Spinal cord (tissue), 10 donors: ENCODE results near the gene AK4. TPM values are rescaled to one million over a fixed set of nuclear protein-coding genes. Genes with fewer than 3 reads are reported as not detected.
A peak's percentile ranks its signal among the peaks of the same experiment; 100 is the strongest.

Experiments used
- DNase-seq, 6 donors: peaks; one replicate each; pipeline versions ENCODE4 v3.0.0 to v3.0.0-alpha.2; 2013 to 2015; ENCODE audit warnings: low spot score in 6 of 6, low read depth in 4 of 6
- H3K27ac ChIP-seq: one replicate; pipeline ENCODE4 v1.5.1; 2013; ENCODE audit warnings: low read depth, low read length, control low read depth
- H3K27me3 ChIP-seq: one replicate; pipeline ENCODE4 v1.6.1; 2013; ENCODE audit warnings: low read length; ENCODE audit not compliant: control insufficient read depth, insufficient read depth
- H3K36me3 ChIP-seq: one replicate; pipeline ENCODE4 v1.6.1; 2013; ENCODE audit warnings: low read length; ENCODE audit not compliant: control insufficient read depth, insufficient read depth
- H3K4me1 ChIP-seq: one replicate; pipeline ENCODE4 v1.6.1; 2013; ENCODE audit warnings: low read length; ENCODE audit not compliant: control insufficient read depth, insufficient read depth
- H3K4me3 ChIP-seq: one replicate; pipeline ENCODE4 v1.5.1; 2013; ENCODE audit warnings: low read depth, low read length, control low read depth
- H3K9me3 ChIP-seq: one replicate; pipeline ENCODE4 v1.6.1; 2013; ENCODE audit warnings: low read length; ENCODE audit not compliant: control insufficient read depth, insufficient read depth
- WGBS: methylation state at CpG from one replicate; pipeline ENCODE4 v1.1.5; 2013; ENCODE audit warnings: missing lambda C conversion rate; ENCODE audit not compliant: insufficient coverage; 5-methylcytosine and 5-hydroxymethylcytosine counted together
- polyA plus RNA-seq, 2 donors: library from polyadenylated mRNA; unstranded; fragments of 120-200 nt; gene quantifications; one replicate each; pipeline ENCODE4 v1.2.1, GENCODE V29; 2013; ENCODE audit not compliant: insufficient read length in 2 of 2
- total RNA-seq, 2 donors: library from RNA; depleted of rRNA in 1 of 2; stranded (reverse); fragments of 120-200 nt in 1 of 2; fragments of >200 nt in 1 of 2; gene quantifications; one replicate each; pipeline versions ENCODE4 v1.2.3 to v1.2.4, GENCODE V29; 2013 to 2014
- donor health status: healthy.

AK4 gene
- total and polyA plus RNA-seq, 4 donors: 19.2 to 36.2 (median 26.5) TPM

GRCh38 chr1:65206836-65207235 is 58.8 kb downstream of the AK4 start:
- no peak overlapping the region for H3K27ac ChIP-seq
- WGBS: no CpG with 5 or more reads among the region's 2 CpGs
- no peaks in the 10 kb centered on the region for H3K27me3 ChIP-seq

DNA sequence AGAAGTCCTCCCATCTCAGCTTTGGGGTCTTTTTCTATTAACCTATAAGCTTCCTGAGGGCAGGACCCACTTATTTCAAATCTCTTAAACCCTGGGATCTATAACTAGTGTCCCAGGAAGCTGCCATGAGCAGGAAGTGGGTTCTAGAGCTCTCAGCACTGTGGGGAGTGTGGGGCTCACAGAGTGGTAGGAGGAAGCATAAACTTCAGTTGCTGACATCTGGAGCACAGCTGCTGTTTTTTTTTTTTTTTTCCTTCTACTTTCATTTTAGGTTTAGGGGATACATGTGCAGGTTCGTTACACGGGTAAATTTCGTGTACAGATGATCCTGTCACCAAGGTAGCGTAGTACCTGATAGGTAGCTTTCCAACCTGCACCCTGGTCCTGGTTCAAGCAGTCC is 59.3 kb downstream of the AK4 start:
- Histone ChIP-seq H3K4me1 (peaks cover 4% of the 10 kb centered on the region), H3K9me3 (no peaks in the 10 kb centered on the region), H3K36me3 (no peaks in the 10 kb centered on the region), H3K27ac (no peak overlapping the region), H3K4me3 (no peak overlapping the region), H3K27me3 (no peaks in the 10 kb centered on the region)
- DNase-seq: no peak
- 85% methylated on average over 4 of the region's 4 CpGs for WGBS

More at GRCh38 chr1:65206836-65207235, 58.8 kb downstream of the AK4 start:
- Histone ChIP-seq H3K4me1 (peaks cover 4% of the 10 kb centered on the region), H3K9me3 (no peaks in the 10 kb centered on the region), H3K36me3 (no peaks in the 10 kb centered on the region), H3K4me3 (no peak overlapping the region)
- no peak for DNase-seq

GRCh38 chr1:65208563-65208973 is 60.6 kb downstream of the AK4 start:
- 35% methylated on average over 7 of the region's 8 CpGs for WGBS
- no peak overlapping the region for H3K27ac ChIP-seq
- peaks cover 4% of the 10 kb centered on the region for H3K4me1 ChIP-seq
- no peaks in the 10 kb centered on the region for H3K36me3 ChIP-seq
- H3K4me3 ChIP-seq: no peak overlapping the region
- no peaks in the 10 kb centered on the region for H3K9me3 ChIP-seq
- DNase-seq: peak in 3 of 6 donors; percentile 28 to 66 (median 46)
- no peaks in the 10 kb centered on the region for H3K27me3 ChIP-seq

DNA sequence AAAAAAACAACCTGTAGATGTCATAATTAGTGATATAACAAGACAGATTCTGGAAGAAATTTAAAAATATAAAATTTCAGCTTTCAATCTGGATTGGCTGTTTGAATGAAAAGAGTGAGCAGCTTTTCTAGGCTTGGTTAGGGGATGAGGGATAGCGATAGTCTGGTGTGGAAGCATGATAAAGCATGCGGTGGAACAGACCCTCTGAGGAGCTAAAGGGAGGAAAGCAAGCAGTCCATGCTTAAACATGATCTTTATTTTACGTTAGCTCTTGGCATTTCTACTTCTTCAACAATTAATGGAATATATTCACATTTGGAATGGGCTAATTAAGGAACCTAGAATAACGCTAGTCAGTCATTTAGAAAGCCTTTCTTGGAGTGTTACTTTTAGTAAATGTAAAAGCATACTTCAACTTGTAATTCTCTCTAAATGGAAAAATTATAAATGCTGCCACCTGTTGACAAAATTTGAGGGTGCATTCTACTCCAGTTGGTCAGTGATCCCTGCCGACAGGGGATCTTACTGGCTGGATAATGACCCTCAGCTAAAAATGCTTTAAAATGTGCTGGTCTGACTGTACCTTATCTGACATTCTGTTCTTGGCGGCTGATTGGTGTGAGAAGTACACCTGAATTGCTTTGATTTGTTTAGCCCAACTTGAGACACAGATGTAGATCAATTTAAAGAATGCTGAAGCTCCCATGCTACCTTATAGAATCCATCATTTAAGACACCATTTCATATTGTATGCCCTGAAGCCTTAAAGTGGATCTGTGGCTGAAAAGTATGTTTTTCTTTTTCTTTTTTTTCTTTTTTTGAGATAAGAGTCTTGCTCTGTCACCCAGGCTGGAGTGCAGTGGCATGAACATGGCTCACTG is 61.2 kb downstream of the AK4 start:
- peak in 3 of 6 donors; percentile 42 to 83 (median 79) for DNase-seq
- Histone ChIP-seq H3K4me1 (peaks cover 4% of the 10 kb centered on the region), H3K9me3 (no peaks in the 10 kb centered on the region), H3K36me3 (no peaks in the 10 kb centered on the region), H3K4me3 (no peak overlapping the region), H3K27ac (no peak overlapping the region), H3K27me3 (no peaks in the 10 kb centered on the region)
- 27% methylated on average over 2 of the region's 6 CpGs for WGBS

GRCh38 chr1:65210325-65210724 is 62.3 kb downstream of the AK4 start:
- H3K27ac ChIP-seq: no peak overlapping the region
- no peak for DNase-seq
- no peaks in the 10 kb centered on the region for H3K36me3 ChIP-seq
- 98% methylated on average over 4 of the region's 5 CpGs for WGBS
- no peak overlapping the region for H3K4me3 ChIP-seq
- H3K27me3 ChIP-seq: no peaks in the 10 kb centered on the region
- no peaks in the 10 kb centered on the region for H3K9me3 ChIP-seq
- H3K4me1 ChIP-seq: peaks cover 4% of the 10 kb centered on the region

- H3K27me3 ChIP-seq: no peaks in the 10 kb centered on the region
- no CpG with 5 or more reads among the region's 6 CpGs for WGBS
- no peak overlapping the region for H3K27ac ChIP-seq
- H3K4me3 ChIP-seq: no peak overlapping the region
- no peaks in the 10 kb centered on the region for H3K9me3 ChIP-seq
- peaks cover 4% of the 10 kb centered on the region for H3K4me1 ChIP-seq
- H3K36me3 ChIP-seq: no peaks in the 10 kb centered on the region
- no peak for DNase-seq
These were observed 63.3 kb downstream of the AK4 start for GRCh38 chr1:65211331-65211730.

DNA sequence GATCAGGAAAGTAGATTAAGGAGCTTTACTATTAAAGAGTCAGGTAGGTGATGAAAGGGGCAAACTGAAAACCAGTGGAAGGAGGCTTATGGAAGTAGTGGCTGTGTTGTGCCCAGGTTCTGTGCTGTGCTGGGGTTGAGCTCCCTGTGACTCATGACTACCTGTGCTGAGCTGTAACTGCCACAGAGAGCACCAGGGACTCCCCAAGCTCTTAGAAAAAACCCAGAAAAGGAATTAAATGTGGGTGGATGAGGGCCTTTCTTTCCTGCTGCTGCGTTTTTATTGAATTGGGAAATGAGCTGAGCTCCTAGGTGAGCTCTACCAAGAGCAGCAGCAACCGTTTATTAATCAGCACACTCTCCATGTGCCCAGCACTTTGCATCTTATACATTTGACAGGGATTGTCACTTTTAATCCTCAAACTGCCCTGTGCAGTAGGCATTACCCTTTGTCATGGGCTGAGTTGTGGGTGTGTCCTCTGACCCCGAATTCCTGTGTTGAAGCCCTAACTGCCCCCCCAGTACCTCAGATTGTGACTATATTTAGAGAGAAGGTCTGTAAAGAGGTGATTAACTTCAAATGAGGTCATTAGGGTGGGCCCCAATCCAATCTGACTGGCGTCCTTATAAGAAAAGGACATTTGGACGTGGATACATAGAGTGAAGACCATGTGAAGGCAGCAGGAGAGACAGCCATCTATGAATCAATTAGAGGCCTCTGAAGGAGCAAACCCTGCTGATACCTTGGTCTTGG is 65.4 kb downstream of the AK4 start:
- 78% methylated on average over 3 of the region's 5 CpGs for WGBS
- Histone ChIP-seq H3K4me1 (peaks cover 3% of the 10 kb centered on the region), H3K9me3 (no peaks in the 10 kb centered on the region), H3K36me3 (no peaks in the 10 kb centered on the region), H3K4me3 (no peak overlapping the region), H3K27me3 (no peaks in the 10 kb centered on the region), H3K27ac (no peak overlapping the region)
- DNase-seq: no peak

DNA sequence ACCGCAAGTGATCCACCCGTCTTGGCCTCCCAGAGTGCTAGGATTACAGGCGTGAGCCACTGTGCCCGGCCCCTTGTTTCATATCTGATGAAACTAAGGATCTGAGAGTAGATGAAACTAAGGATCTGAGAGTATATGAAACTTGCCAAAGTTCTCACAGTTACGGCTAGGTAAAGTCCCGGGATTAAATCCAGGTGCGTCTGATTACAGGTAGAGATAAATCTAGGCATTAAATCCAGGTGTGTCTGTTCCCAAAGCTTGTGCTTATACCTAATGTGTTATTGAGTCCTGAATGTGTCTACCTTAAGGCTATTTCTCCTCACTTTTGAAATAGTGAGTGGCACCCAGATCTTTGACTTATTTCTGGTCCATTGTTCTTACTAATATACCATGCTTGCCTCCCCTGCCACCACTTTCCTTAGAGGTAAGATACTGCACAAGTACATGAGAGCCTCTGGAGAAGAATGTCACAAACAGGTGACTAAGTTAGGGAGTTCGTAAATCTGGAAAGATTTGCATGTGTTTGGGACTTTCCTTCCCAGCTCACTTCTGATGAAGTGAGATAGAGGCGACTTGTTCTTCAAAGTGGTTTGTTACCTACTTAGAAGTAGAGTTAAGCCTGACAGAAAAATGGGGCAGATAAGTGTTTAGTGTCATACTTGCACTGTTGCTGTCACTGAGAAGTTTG is 66.5 kb downstream of the AK4 start:
- 96% methylated on average over 8 of the region's 9 CpGs for WGBS
- Histone ChIP-seq H3K4me3 (no peak overlapping the region), H3K9me3 (no peaks in the 10 kb centered on the region), H3K4me1 (no peaks in the 10 kb centered on the region), H3K27me3 (no peaks in the 10 kb centered on the region), H3K36me3 (no peaks in the 10 kb centered on the region), H3K27ac (no peak overlapping the region)
- no peak for DNase-seq

DNA sequence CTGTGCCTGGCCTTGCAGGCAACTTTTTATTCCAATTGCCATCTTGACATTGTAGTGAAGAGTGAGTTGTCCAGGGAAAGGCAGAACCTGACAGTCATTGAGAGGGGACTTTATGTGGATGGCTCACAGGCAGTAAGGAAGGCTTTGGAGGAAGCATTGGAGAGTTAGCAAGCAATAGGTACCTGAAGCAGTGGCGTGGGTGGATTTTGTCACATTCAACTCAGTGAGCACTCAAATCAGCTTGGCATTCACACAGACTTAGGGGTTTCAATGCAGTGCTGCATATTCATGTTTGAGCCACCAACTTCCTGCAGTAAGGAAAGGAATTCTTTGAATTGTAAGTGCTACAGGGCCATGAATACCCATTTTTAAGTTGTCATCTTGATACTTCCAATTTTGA is 69.0 kb downstream of the AK4 start:
- no peak overlapping the region for H3K27ac ChIP-seq
- no peaks in the 10 kb centered on the region for H3K9me3 ChIP-seq
- H3K4me1 ChIP-seq: no peaks in the 10 kb centered on the region
- no peaks in the 10 kb centered on the region for H3K36me3 ChIP-seq
- WGBS: no CpG with 5 or more reads among the region's 1 CpG
- no peaks in the 10 kb centered on the region for H3K27me3 ChIP-seq
- no peak overlapping the region for H3K4me3 ChIP-seq
- no peak for DNase-seq
